HL-60 (cell line): ENCODE data around the gene EFNA4.

Experiments
- CTCF ChIP-seq: IDR thresholded peaks from one replicate; pipeline ENCODE4 v1.5.1; 2011; ENCODE audit warnings: low read length, control low read depth, inconsistent platforms; ENCODE audit not compliant: insufficient read depth
- GABPA ChIP-seq: IDR thresholded peaks from 2 replicates; pipeline ENCODE4 v1.6.1; 2012; ENCODE audit warnings: low read depth
- POLR2AphosphoS5 ChIP-seq: IDR thresholded peaks from 2 replicates; pipeline ENCODE4 v1.6.1; 2012; ENCODE audit warnings: low read depth
- REST ChIP-seq: IDR thresholded peaks from 2 replicates; pipeline ENCODE4 v1.6.1; 2012; ENCODE audit warnings: low read depth; ENCODE audit not compliant: insufficient replicate concordance

- no peak for TF ChIP-seq GABPA
- no peak for TF ChIP-seq POLR2AphosphoS5
- no peak for TF ChIP-seq CTCF
- no peak for TF ChIP-seq REST
Observed at GRCh38 chr1:155099331-155099730, 35.8 kb downstream of the EFNA4 start.
